Spleen (tissue), 7 donors: ENCODE measurements around the gene SRPK1.

ENCODE experiments used
- POLR2A ChIP-seq, 3 donors: fragments of 450-650 bp; IDR thresholded peaks; one replicate each; pipeline ENCODE4 v1.5.1; 2017; ENCODE audit warnings: antibody characterized with exemption in 3 of 3, mild to moderate bottlenecking in 1 of 3
- TF ChIP-seq, protein P1 (sequence below), 11 experiments: fragments of 200-600 bp in 7 of 11; fragments of 450-650 bp in 4 of 11; sonication (generic) in 4 of 11; IDR thresholded peaks in 8 of 11; conservative IDR thresholded peaks in 3 of 11; 1 replicate in 7 of 11; 2 replicates in 4 of 11; pipeline versions ENCODE4 v1.4.0 to v1.8.0; 2016 to 2021; ENCODE audit warnings: antibody characterized with exemption in 11 of 11, inconsistent platforms in 4 of 11, mild to moderate bottlenecking in 1 of 11
- donor health status: DM: no; HTN: no; CAD: no; lungs with moderate emphysema.
- donor health status: DM: no; HTN: no; CAD: no.
- donor health status: DM: no; HTN: no; CAD: no.

DNA sequence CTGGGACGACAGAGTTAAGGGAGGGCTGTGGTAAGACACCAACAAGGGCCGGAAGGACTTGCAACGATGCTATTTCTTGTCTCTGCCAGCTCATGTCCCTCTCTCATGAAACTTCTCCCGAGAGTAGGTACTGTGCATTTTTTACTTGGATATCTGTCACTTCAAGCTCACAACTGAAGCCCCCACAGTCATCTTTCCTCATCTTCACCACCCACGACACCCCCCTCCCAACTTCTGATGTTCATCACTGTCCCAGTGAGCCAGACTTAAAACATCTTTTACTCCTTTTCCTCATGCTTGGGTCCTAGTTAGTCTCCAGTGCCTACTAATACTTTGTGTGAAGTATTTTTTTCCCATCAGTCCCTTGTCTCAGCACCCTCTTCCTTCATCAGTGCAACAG is 34.6 kb upstream of the SRPK1 start:
- TF ChIP-seq, protein P1, sequence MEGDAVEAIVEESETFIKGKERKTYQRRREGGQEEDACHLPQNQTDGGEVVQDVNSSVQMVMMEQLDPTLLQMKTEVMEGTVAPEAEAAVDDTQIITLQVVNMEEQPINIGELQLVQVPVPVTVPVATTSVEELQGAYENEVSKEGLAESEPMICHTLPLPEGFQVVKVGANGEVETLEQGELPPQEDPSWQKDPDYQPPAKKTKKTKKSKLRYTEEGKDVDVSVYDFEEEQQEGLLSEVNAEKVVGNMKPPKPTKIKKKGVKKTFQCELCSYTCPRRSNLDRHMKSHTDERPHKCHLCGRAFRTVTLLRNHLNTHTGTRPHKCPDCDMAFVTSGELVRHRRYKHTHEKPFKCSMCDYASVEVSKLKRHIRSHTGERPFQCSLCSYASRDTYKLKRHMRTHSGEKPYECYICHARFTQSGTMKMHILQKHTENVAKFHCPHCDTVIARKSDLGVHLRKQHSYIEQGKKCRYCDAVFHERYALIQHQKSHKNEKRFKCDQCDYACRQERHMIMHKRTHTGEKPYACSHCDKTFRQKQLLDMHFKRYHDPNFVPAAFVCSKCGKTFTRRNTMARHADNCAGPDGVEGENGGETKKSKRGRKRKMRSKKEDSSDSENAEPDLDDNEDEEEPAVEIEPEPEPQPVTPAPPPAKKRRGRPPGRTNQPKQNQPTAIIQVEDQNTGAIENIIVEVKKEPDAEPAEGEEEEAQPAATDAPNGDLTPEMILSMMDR (IDR thresholded peaks at IDR 0.05 in 8 of 11, conservative IDR thresholded peaks at IDR 0.05 in 3 of 11) = no peak
- no peak for TF ChIP-seq POLR2A (IDR thresholded peaks at IDR 0.05)
